Endothelial cell of umbilical vein (primary cell): ENCODE data around the gene NFIC. TPM values are rescaled to one million over a fixed set of nuclear protein-coding genes. Genes with fewer than 3 reads are reported as not detected.
A peak's percentile ranks its signal among the peaks of the same experiment; 100 is the strongest.

Experiments used
- BruUV-seq: library from RNA; stranded (reverse); fragments of 400-500 nt; replicated peaks from 2 replicates; lab custom pipeline; 2021; lab: Mats Ljungman, UMichigan
- CTCF ChIA-PET: fragments of 300-600, 350-600 bp; sonication (Branson Sonifier 250); formaldehyde crosslinking; loops from one replicate; lab custom pipeline; 2021; ENCODE audit warnings: antibody characterized with exemption, inconsistent platforms; lab: Charles Lee
- POLR2A ChIA-PET: fragments of 300-600, 350-600 bp; sonication (Branson Sonifier 250); formaldehyde crosslinking; loops from one replicate; lab custom pipeline; 2021; ENCODE audit warnings: antibody characterized with exemption, inconsistent platforms; lab: Charles Lee
- DNase-seq: peaks from one replicate; pipeline ENCODE4 v3.0.0-alpha.2; 2011; ENCODE audit warnings: low read depth, low spot score
- FAIRE-seq: peaks from 2 replicates; lab custom pipeline; 2011; peaks lifted over from hg19 to GRCh38; lab: Jason Lieb, UNC
- H2AFZ ChIP-seq: 2 replicates; pipeline ENCODE4 v1.6.0; 2012; ENCODE audit warnings: low read depth, low read length, control low read depth, inconsistent platforms
- H3K27ac ChIP-seq: 2 replicates; pipeline ENCODE4 v1.5.1; 2011; ENCODE audit warnings: low read depth, mild to moderate bottlenecking, control low read depth, low read length, moderate library complexity; ENCODE audit not compliant: insufficient read depth
- H3K27me3 ChIP-seq, 2 experiments: 2 replicates each; pipeline versions ENCODE4 v1.6.0 to v1.6.1; 2011; ENCODE audit warnings: low read length in 2 of 2, mixed read lengths in 1 of 2; ENCODE audit not compliant: control insufficient read depth in 2 of 2, insufficient read depth in 2 of 2
- H3K36me3 ChIP-seq, 2 experiments: 2 replicates in 1 of 2; 3 replicates in 1 of 2; pipeline ENCODE4 v1.5.1; 2011; ENCODE audit warnings: low read length in 2 of 2, mild to moderate bottlenecking in 1 of 2, moderate library complexity in 1 of 2; ENCODE audit not compliant: control insufficient read depth in 2 of 2, insufficient read depth in 2 of 2; ENCODE audit errors: extremely low read depth in 1 of 2
- H3K4me1 ChIP-seq: 3 replicates; pipeline ENCODE4 v1.5.1; 2011; ENCODE audit warnings: mild to moderate bottlenecking, low read length; ENCODE audit not compliant: control insufficient read depth, insufficient read depth; ENCODE audit errors: extremely low read depth
- H3K4me2 ChIP-seq: 2 replicates; pipeline ENCODE4 v1.6.1; 2011; ENCODE audit warnings: low read length, control low read depth, mixed read lengths; ENCODE audit not compliant: insufficient read depth
- H3K4me3 ChIP-seq, 3 experiments: fragments of 200-600 bp in 1 of 3; sonication (generic), shearing (Covaris generic) in 1 of 3; replicated peaks in 1 of 3; 2 replicates each; pipeline ENCODE4 v1.5.1; 2011 to 2016; ENCODE audit warnings: control low read depth in 3 of 3, low read length in 3 of 3, mild to moderate bottlenecking in 2 of 3, inconsistent platforms in 1 of 3, low read depth in 1 of 3, moderate library complexity in 1 of 3; ENCODE audit not compliant: insufficient read depth in 1 of 3
- H3K79me2 ChIP-seq: 2 replicates; pipeline ENCODE4 v1.6.0; 2012; ENCODE audit warnings: low read length, inconsistent platforms; ENCODE audit not compliant: control insufficient read depth, insufficient read depth
- H3K9ac ChIP-seq: replicated peaks from 2 replicates; pipeline ENCODE3; 2011; ENCODE audit warnings: low read length, control low read depth; ENCODE audit not compliant: insufficient read depth; ENCODE audit errors: extremely low read depth
- H3K9me1 ChIP-seq: replicated peaks from 3 replicates; pipeline ENCODE4 v1.6.0; 2011; ENCODE audit warnings: mild to moderate bottlenecking, low read length; ENCODE audit not compliant: control insufficient read depth, insufficient read depth; ENCODE audit errors: extremely low read depth
- H3K9me3 ChIP-seq: replicated peaks from 2 replicates; pipeline ENCODE4 v1.5.1; 2012; ENCODE audit warnings: low read length, inconsistent platforms; ENCODE audit not compliant: control insufficient read depth, insufficient read depth
- H4K20me1 ChIP-seq: replicated peaks from 2 replicates; pipeline ENCODE3; 2011; ENCODE audit warnings: mild to moderate bottlenecking, low read length; ENCODE audit not compliant: control insufficient read depth, insufficient read depth; ENCODE audit errors: extremely low read depth
- EZH2 ChIP-seq: IDR thresholded peaks from 2 replicates; pipeline ENCODE4 v1.6.1; 2012; ENCODE audit warnings: borderline replicate concordance, low read depth, mild to moderate bottlenecking, moderate library complexity, low read length, inconsistent platforms; ENCODE audit not compliant: severe bottlenecking
- FOS ChIP-seq: IDR thresholded peaks from 2 replicates; pipeline ENCODE4 v1.6.1; 2011; ENCODE audit warnings: mild to moderate bottlenecking, low read length, moderate library complexity, borderline replicate concordance; ENCODE audit not compliant: insufficient read depth
- GATA2 ChIP-seq: IDR thresholded peaks from 2 replicates; pipeline ENCODE4 v1.7.0; 2011; ENCODE audit warnings: low read depth, mild to moderate bottlenecking, moderate library complexity, mixed read lengths, low read length; ENCODE audit not compliant: insufficient read length, insufficient read depth
- JUN ChIP-seq: IDR thresholded peaks from 2 replicates; pipeline ENCODE4 v1.6.1; 2011; ENCODE audit warnings: borderline replicate concordance, low read depth; ENCODE audit not compliant: insufficient read length, insufficient read depth
- MYC ChIP-seq: IDR thresholded peaks from one replicate; pipeline ENCODE4 v1.6.1; 2011; ENCODE audit warnings: mild to moderate bottlenecking, low read depth, low read length
- POLR2AphosphoS5 ChIP-seq: IDR thresholded peaks from 2 replicates; pipeline ENCODE4 v1.6.1; 2012; ENCODE audit warnings: low read depth, mild to moderate bottlenecking, control low read depth, low read length, moderate library complexity; ENCODE audit not compliant: insufficient read depth
- dilution Hi-C: fragments of 300-500 bp; cut with MboI; formaldehyde crosslinking; loops from one replicate; pipeline ENCODE4 v1.15.0; 2019; ENCODE audit warnings: low sequenced_read_pairs; ENCODE audit not compliant: extremely low pct_ligation_motif_present
- intact Hi-C: fragments of 100-400 bp; cut with micrococcal nuclease; formaldehyde crosslinking; loops from one replicate; pipeline ENCODE4 v1.10.0; 2022
- polyA plus RNA-seq, 4 experiments: library from polyadenylated mRNA; depleted of rRNA in 3 of 4; stranded (reverse) in 3 of 4; unstranded in 1 of 4; fragments of >200 nt; gene quantifications; 2 replicates each; pipeline versions ENCODE4 v1.2.1 to v1.2.3, GENCODE V29; 2011 to 2012; ENCODE audit warnings: missing spikeins in 1 of 4
- total RNA-seq: library from RNA; stranded (reverse); gene quantifications from 2 replicates; pipeline ENCODE4 v1.2.3, GENCODE V29; 2021
- TF ChIP-seq, protein P1 (sequence below): IDR thresholded peaks from 2 replicates; pipeline ENCODE4 v1.6.1; 2011; ENCODE audit not compliant: insufficient read depth, insufficient read length
- TF ChIP-seq, protein P2 (sequence below), 2 donors: IDR thresholded peaks; 1 replicate in 1 of 2; 2 replicates in 1 of 2; pipeline ENCODE4 v1.5.1; 2011; ENCODE audit warnings: low read length in 2 of 2, mild to moderate bottlenecking in 2 of 2, moderate library complexity in 2 of 2, control low read depth in 1 of 2, inconsistent platforms in 1 of 2, low read depth in 1 of 2; ENCODE audit not compliant: insufficient read depth in 1 of 2; ENCODE audit errors: extremely low read depth in 1 of 2

NFIC gene
- total and polyA plus RNA-seq, 2 donors (not counting 3 experiments of a cell fraction or from before 2014, with no cell fraction given), result 11.4 to 133 TPM

DNA sequence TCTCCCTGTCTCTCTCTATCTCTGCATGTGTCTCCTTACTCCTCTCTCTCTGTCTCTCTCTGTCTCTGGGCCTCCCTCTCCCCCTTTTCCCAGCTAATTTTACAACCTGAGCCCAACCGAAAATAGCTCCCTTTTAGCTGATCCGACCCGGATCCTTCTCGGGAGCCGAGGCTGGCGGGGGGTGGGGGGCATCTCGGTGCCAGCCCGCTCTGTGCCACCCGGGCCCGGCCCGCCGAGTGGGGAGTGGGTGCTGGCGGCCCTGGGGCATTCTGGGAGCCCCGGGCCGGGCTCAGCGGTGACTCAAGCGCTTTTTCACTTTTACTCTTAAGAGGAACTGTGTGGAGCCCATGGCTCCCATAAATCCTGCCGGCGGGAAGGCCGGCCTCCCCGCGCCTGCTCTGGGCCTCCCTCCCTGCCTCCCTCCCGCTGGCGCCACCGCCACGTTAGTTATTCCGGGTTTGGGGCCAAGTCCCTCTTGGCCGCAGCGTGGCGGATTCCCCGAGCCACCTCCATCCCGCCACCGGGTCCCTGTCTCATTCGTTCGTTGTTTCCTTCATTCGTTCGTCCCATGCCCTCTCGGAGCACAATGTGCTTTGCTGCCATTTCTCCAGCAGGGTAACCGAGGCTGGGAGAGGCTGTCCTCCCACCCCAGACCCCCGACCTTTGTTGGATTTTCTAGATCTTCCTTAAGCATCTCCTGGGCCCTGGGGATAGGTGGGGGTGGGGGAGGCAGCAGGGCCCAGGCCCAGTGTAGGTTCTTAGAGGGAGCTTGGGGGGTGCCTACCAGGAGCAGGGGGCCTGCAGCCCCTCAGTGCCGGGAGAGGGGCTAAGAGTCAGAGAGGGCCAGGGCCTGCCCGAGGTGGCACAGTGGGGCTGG lies 3.2 kb downstream of the NFIC start:
- FAIRE-seq, result peak; percentile 24
- POLR2A ChIA-PET, result no interaction called here
- peak overlapping the region; percentile 22 for H3K9ac ChIP-seq
- CTCF ChIA-PET, result interaction anchor here (2.3 kb wide), 1 partner anchor 60 kb away, joined by 10 read pairs; no protein-coding TSS in a partner anchor
- DNase-seq, result peak; percentile 41
- H3K36me3 ChIP-seq, result no peaks in the 10 kb centered on the region
- no peaks in the 10 kb centered on the region for H3K9me3 ChIP-seq
- dilution Hi-C loops (no loop called here), intact Hi-C loops (no loop called here)
- H3K4me1 ChIP-seq, result peaks cover 31% of the 10 kb centered on the region
- no peak overlapping the region for H2AFZ ChIP-seq
- no peaks in the 10 kb centered on the region for H3K9me1 ChIP-seq
- BruUV-seq, result no TSS peak
- H3K79me2 ChIP-seq, result peaks cover 86% of the 10 kb centered on the region
- TF ChIP-seq EZH2 (no peak), POLR2AphosphoS5 (no peak), GATA2 (no peak), JUN (no peak), MYC (no peak), FOS (no peak)
- TF ChIP-seq, protein P1, sequence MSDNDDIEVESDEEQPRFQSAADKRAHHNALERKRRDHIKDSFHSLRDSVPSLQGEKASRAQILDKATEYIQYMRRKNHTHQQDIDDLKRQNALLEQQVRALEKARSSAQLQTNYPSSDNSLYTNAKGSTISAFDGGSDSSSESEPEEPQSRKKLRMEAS, result no peak
- TF ChIP-seq, protein P2, sequence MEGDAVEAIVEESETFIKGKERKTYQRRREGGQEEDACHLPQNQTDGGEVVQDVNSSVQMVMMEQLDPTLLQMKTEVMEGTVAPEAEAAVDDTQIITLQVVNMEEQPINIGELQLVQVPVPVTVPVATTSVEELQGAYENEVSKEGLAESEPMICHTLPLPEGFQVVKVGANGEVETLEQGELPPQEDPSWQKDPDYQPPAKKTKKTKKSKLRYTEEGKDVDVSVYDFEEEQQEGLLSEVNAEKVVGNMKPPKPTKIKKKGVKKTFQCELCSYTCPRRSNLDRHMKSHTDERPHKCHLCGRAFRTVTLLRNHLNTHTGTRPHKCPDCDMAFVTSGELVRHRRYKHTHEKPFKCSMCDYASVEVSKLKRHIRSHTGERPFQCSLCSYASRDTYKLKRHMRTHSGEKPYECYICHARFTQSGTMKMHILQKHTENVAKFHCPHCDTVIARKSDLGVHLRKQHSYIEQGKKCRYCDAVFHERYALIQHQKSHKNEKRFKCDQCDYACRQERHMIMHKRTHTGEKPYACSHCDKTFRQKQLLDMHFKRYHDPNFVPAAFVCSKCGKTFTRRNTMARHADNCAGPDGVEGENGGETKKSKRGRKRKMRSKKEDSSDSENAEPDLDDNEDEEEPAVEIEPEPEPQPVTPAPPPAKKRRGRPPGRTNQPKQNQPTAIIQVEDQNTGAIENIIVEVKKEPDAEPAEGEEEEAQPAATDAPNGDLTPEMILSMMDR (IDR thresholded peaks at IDR 0.05; ENCODE audit: extremely low read depth in 1 of 2, insufficient read depth in 1 of 2, low read depth in 1 of 2, low read length in 2 of 2), result no peak
- H3K4me2 ChIP-seq, result peak overlapping the region; percentile 64
- H3K27me3 ChIP-seq, result no peaks in the 10 kb centered on the region
- peak overlapping the region; percentile 2 for H3K27ac ChIP-seq
- H3K4me3 ChIP-seq, result peak overlapping the region in 2 of 3 experiments; percentile 2 to 28
- no peaks in the 10 kb centered on the region for H4K20me1 ChIP-seq
